Esophagus muscularis mucosa (tissue), 3 donors: ENCODE results near the gene IFIH1.

Source experiments
- CTCF ChIP-seq, 3 experiments: fragments of 200-600 bp in 2 of 3; fragments of 450-650 bp in 1 of 3; sonication (generic) in 2 of 3; IDR thresholded peaks; one replicate each; pipeline ENCODE4 v1.5.1; 2017 to 2019; ENCODE audit warnings: antibody characterized with exemption in 3 of 3, mild to moderate bottlenecking in 2 of 3, moderate library complexity in 1 of 3
- POLR2A ChIP-seq: fragments of 450-650 bp; IDR thresholded peaks from one replicate; pipeline ENCODE4 v1.6.1; 2017; ENCODE audit warnings: antibody characterized with exemption, moderate library complexity, mild to moderate bottlenecking, low read depth

- TF ChIP-seq CTCF (IDR thresholded peaks at IDR 0.05) (no peak), POLR2A (no peak)
Measured at GRCh38 chr2:162234620-162235462, 83.6 kb downstream of the IFIH1 start.
